Measurements from ENCODE around the gene TEX29.

The TEX29 gene

DNA sequence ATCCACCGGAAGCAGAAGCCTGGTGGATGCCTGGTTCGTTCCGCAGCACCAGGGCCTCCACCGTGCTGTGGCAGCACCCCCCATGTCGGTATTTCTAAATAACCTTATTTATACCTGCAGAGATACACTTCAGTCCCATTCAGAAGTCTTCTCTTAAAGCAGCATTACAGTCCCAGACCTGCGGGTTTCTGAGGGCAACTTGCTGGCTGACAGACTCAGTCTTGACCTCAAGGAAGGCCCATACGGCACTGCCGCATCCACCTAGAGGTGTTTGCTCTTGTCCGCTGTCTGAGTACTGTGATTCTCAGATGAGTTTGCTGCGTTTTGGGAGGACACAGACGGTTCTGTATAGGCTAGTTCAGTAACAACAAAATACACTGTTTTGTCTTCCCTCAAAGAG, 16.9 kb upstream of the TEX29 start:
- Mint-ChIP-seq H3K27ac (no peak overlapping the region), H3K4me3 (no peak overlapping the region), H3K9me3 (peaks cover 25% of the 10 kb centered on the region), H3K4me1 (ENCODE audit: low read depth) (no peaks in the 10 kb centered on the region), H3K27me3 (no peaks in the 10 kb centered on the region), H3K36me3 (ENCODE audit: low read depth) (peaks cover 92% of the 10 kb centered on the region)
- intact Hi-C loops (cut with micrococcal nuclease): no loop called here

DNA sequence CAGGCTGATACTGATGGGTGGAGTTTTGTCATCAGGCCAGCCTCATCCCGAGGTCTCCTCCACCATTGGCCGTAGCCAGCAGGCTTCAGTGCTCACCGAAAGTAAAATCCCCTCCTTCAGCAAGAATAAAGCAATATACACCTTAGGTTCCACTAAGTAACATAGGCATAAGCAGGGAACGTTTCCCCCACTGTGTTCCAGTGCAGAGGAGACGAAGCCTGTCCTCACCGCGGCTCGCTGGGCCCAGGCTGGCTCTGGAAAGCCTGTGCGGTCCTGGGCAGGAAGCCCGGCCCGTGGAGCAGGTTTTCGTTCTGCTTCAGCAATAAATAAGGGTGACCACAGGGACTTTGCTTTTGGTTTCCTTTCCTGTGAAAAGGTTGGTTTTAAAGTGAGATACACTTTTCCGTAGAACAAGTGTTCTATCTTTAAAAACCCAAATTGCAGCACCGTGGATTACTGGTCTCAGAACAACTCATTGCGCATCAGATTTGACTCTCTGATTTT, 16.3 kb upstream of the TEX29 start:
- no peak overlapping the region for H3K27ac Mint-ChIP-seq
- H3K36me3 Mint-ChIP-seq (ENCODE audit: low read depth): peaks cover 87% of the 10 kb centered on the region
- no peak overlapping the region for H3K4me3 Mint-ChIP-seq
- no peaks in the 10 kb centered on the region for H3K4me1 Mint-ChIP-seq (ENCODE audit: low read depth)
- H3K9me3 Mint-ChIP-seq: peaks cover 31% of the 10 kb centered on the region
- intact Hi-C loops (cut with micrococcal nuclease): no loop called here
- H3K27me3 Mint-ChIP-seq: no peaks in the 10 kb centered on the region

DNA sequence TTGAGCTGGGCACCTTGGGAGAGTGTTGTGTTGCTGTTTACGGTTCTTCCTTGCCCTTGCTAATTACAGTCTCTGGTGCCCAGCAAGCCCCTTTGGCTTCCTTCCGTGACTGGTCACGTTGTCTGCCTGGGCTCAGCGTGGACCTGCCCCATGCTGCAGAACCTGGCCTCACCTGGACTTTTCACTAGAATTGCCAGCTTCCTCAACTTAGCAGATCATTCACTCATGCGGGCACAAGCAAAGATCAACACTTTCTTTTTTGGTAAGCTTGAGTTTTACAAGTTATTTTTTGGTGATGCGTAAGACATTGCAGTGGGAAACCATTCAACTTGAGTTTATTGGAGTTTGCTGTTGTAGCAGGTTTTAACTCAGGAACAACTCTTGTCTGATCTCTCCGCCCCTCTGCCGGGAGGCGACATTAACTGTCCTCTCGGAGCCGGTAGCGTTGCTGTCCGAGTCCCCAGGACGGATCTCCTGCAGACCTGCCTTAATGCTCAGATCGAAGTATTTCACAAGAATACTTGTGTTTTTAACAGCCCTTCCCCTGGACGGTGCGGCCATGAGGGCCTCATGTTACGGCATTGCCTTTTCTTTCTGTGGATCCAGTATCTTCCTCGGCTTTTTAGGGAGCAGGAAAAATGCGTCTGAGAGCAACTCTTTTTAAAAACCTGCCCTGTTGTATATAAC, 15.7 kb upstream of the TEX29 start:
- H3K27ac Mint-ChIP-seq: no peak overlapping the region
- H3K4me1 Mint-ChIP-seq (ENCODE audit: low read depth): no peaks in the 10 kb centered on the region
- peaks cover 81% of the 10 kb centered on the region for H3K36me3 Mint-ChIP-seq (ENCODE audit: low read depth)
- no peak overlapping the region for H3K4me3 Mint-ChIP-seq
- intact Hi-C loops (cut with micrococcal nuclease): no loop called here
- no peaks in the 10 kb centered on the region for H3K27me3 Mint-ChIP-seq
- peaks cover 37% of the 10 kb centered on the region for H3K9me3 Mint-ChIP-seq

DNA sequence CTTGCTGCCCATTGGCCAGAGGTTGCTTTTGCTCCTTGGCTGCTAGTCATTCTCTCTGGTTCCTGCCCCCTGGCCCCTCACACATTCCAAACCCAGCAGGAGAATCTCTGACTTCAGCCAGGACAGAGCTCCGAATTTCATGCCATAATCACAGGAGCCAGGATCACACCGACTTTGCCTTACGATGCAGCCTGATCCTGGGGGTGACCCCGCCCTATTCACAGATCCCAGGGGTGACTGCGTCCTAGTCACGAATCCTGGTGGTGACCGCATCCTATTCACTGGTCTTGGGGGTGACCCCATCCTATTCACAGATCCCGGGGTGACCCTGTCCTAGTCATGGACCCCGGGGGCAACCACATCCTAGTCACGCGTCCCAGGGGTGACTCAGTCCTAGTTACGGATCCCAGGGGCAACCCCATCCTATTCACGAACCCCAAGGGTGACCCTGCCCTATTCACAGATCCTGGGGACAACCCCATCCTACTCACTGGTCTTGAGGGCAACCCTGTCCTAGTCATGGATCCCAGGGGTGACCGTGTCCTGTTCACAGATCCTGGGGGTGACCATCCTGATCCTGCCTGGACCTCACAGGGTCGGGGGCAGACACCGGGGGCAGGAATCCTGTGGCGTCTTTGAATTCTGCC, 7.4 kb upstream of the TEX29 start:
- Mint-ChIP-seq H3K4me3 (no peak overlapping the region), H3K4me1 (ENCODE audit: low read depth) (no peaks in the 10 kb centered on the region), H3K27me3 (no peaks in the 10 kb centered on the region), H3K9me3 (peaks cover 50% of the 10 kb centered on the region), H3K27ac (no peak overlapping the region), H3K36me3 (ENCODE audit: low read depth) (peaks cover 12% of the 10 kb centered on the region)
- intact Hi-C loops (cut with micrococcal nuclease): no loop called here

DNA sequence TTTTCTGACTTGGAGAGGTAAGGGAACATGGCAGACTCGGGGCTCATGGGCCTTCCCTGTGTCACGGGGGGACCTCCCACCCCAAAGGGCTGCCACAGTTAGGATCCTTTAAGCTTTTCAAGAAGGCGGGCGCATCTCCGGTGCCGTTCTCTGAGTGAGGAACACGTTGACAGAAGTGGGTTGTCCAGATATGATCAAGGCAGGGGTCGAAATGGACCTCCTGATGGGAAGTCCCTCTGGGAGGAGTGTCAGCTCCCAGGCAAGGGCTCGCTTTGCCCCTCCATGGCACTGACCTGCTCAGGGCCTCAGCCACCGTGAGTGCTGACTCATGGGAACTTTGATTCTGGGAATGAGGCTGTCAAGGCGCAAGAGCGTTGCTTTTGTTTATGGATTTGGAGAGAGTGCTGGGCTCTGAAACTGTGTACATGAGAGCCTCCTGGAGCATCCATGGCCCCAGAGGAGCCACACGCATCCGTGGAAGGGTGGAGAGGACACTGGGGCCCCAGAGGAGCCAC, 6.5 kb upstream of the TEX29 start:
- Mint-ChIP-seq H3K4me1 (ENCODE audit: low read depth) (no peaks in the 10 kb centered on the region), H3K9me3 (peaks cover 41% of the 10 kb centered on the region), H3K36me3 (ENCODE audit: low read depth) (peaks cover 8% of the 10 kb centered on the region), H3K27me3 (no peaks in the 10 kb centered on the region), H3K4me3 (no peak overlapping the region), H3K27ac (no peak overlapping the region)
- intact Hi-C loops (cut with micrococcal nuclease): no loop called here

DNA sequence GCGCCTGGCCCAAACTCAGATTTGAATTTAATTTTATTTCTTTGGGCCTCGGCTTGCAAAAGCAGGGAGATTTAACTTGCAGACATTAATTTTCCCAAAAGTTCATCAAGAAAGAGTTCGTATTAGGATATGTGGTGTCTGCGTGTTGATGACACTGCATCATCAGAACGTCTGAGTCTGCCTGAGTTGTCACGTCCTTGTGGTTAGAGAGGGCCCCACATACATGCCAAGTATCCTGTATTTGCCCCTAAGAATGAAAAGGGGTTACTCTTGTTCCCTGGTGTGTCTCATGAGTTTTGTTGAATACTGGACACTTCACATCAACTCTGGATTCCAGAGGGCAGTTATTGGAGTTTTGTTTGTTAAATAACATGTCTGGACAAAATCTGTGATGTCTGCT, 5.6 kb upstream of the TEX29 start:
- intact Hi-C loops (cut with micrococcal nuclease): no loop called here
- Mint-ChIP-seq H3K4me1 (ENCODE audit: low read depth) (no peaks in the 10 kb centered on the region), H3K4me3 (no peak overlapping the region), H3K27ac (no peak overlapping the region), H3K27me3 (no peaks in the 10 kb centered on the region), H3K36me3 (ENCODE audit: low read depth) (peaks cover 8% of the 10 kb centered on the region), H3K9me3 (peaks cover 33% of the 10 kb centered on the region)

DNA sequence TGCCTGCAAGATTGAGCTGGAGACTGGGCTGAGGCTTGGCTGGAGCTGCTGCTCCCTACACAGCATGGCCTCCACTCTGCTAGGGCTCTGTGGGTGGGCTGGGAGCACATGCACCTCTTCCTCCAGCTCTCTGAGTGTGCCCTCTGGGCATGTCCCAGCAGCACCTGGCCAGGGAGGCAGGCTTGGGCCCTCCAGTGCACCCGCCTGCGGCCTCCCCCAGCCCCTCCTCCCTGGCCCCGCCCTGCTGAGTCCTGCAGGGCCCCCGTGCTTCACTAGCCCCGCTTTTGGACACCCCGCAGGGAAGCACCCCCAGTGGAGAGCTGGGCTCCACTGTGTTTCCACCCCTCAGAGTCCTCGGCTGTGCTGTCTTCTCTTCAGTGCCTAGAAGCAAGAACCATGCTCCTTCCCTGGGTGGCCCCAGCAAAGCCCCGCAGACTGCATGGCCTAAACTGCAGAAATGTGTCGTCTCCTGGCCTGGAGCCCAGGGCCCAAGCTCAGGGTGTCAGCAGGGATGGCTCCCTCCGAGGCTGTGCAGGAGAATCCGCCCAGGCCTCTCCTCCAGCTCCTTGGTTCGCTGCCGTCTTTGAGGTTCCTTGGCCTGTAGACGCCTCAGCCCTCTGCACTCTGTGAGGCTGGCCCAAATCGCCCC, 5.0 kb upstream of the TEX29 start:
- no peaks in the 10 kb centered on the region for H3K27me3 Mint-ChIP-seq
- no peak overlapping the region for H3K27ac Mint-ChIP-seq
- no peak overlapping the region for H3K4me3 Mint-ChIP-seq
- peaks cover 26% of the 10 kb centered on the region for H3K9me3 Mint-ChIP-seq
- no peaks in the 10 kb centered on the region for H3K4me1 Mint-ChIP-seq (ENCODE audit: low read depth)
- intact Hi-C loops (cut with micrococcal nuclease): no loop called here
- peaks cover 8% of the 10 kb centered on the region for H3K36me3 Mint-ChIP-seq (ENCODE audit: low read depth)

DNA sequence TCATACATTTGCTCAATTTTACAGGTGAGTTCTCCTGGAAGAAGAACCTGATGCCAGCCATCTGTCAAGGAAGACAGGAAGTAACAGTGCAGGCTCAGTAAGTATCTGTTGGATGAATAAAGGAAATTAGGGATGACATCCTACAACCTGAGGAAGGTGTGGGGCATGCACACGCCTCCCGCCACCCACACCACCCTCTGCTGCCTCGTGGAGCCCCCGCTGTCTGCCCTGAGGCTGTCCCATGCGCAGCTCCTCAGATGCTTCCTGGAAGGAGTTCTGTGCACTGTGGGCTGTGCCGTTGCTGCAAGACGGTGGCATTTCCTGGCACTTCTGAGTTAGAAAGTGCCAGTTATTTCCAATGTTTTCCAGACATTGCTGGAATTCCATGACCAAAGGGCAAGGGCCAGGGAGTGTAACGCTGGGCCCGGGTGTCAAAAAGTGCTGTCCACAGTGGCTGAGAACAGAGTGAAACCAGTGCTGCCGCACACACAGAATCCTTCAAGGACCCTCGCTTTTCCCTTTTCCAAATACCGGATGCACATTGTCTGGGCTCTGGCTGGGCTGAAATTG, 4.2 kb upstream of the TEX29 start:
- Mint-ChIP-seq H3K4me1 (ENCODE audit: low read depth) (no peaks in the 10 kb centered on the region), H3K9me3 (peaks cover 19% of the 10 kb centered on the region), H3K36me3 (ENCODE audit: low read depth) (peaks cover 3% of the 10 kb centered on the region), H3K4me3 (no peak overlapping the region), H3K27me3 (no peaks in the 10 kb centered on the region), H3K27ac (no peak overlapping the region)
- intact Hi-C loops (cut with micrococcal nuclease): no loop called here

DNA sequence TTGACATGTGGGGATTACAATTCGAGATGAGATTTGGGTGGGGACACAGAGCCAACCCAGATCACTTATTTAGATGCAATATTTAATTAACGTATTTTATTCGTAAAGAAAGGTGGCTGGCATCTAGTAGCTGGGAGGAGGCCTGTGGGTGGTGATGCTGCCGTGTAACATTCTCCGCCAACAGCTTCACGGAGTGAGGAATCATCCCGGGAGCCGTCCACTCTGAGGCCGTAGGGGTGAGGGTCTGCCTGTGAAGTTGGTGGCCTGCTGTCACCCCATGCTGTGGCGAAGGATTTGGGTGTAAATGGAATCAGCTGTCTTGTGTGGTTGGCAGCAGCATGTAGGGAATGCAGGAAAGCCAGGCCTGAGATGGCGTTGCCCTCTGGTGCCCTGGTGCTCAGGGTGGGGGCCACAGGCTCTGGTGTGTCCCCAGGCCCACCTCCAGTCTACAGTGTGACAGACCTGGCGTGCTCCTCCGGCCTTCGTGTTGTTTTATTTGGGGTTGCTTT, 3.3 kb upstream of the TEX29 start:
- H3K4me1 Mint-ChIP-seq (ENCODE audit: low read depth): no peaks in the 10 kb centered on the region
- H3K4me3 Mint-ChIP-seq: no peak overlapping the region
- no peaks in the 10 kb centered on the region for H3K27me3 Mint-ChIP-seq
- H3K27ac Mint-ChIP-seq: no peak overlapping the region
- intact Hi-C loops (cut with micrococcal nuclease): no loop called here
- peaks cover 10% of the 10 kb centered on the region for H3K9me3 Mint-ChIP-seq
- H3K36me3 Mint-ChIP-seq (ENCODE audit: low read depth): no peaks in the 10 kb centered on the region

DNA sequence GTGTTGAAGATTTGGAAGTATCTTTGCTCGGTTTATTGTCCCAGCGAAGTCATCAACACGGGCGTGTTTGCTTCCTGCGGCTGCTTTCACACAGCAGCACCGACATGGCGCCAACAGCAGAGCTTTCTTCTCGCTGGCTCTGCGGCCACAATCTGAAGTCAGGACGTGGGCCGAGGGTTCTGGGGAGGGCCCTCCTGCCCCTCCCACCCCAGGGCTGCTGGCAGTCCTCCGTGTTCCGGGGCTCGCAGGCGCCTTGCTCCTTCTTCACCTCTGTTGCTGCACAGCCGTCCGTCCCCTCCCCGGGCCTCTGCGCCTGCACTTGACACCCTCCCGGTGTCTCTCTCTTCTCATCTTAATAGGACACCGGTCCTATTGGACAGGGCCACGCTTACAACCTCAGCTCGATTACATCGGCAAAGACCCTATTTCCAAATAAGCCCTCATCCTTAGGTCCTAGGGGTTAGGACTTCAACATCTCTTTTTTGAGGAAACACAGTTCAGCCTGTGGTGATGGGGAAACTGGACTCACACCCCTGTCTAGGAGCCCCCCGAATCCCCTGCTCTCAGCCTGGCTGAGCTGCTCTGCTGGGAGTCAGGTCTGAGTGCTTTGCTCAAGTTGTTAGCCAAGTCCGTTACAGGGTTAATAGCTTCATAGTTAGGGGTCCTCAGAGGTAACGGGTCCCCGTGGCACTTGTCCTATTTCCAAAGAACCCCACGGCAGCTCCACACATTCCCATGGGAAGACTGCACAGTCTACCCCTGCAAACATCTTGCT, 2.7 kb upstream of the TEX29 start:
- H3K27ac Mint-ChIP-seq: no peak overlapping the region
- no peak overlapping the region for H3K4me3 Mint-ChIP-seq
- H3K36me3 Mint-ChIP-seq (ENCODE audit: low read depth): no peaks in the 10 kb centered on the region
- H3K9me3 Mint-ChIP-seq: peaks cover 3% of the 10 kb centered on the region
- H3K27me3 Mint-ChIP-seq: no peaks in the 10 kb centered on the region
- no peaks in the 10 kb centered on the region for H3K4me1 Mint-ChIP-seq (ENCODE audit: low read depth)
- intact Hi-C loops (cut with micrococcal nuclease): no loop called here

DNA sequence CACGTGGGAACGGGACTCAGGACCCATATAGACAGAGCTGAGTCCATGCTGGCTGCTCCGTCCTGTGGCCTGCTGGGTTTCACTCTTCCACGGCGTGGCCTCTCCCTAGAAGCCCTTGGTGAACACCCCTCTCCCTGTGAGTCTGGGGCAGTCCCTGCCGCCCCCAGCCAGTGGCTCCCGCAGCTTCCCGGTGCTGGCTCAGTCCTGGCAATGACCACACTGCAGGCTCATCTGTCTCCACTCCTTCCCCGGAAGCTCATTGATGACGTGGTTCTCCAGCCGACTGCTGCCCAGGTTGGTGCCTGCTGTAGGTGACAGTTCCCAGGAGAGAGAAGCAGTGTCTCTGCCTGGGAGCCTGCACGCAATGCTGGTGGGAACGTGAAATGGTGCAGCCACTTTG, 2.1 kb upstream of the TEX29 start:
- H3K36me3 Mint-ChIP-seq (ENCODE audit: low read depth): no peaks in the 10 kb centered on the region
- H3K27ac Mint-ChIP-seq: no peak overlapping the region
- H3K9me3 Mint-ChIP-seq: no peaks in the 10 kb centered on the region
- no peaks in the 10 kb centered on the region for H3K4me1 Mint-ChIP-seq (ENCODE audit: low read depth)
- intact Hi-C loops (cut with micrococcal nuclease): no loop called here
- no peak overlapping the region for H3K4me3 Mint-ChIP-seq
- no peaks in the 10 kb centered on the region for H3K27me3 Mint-ChIP-seq

DNA sequence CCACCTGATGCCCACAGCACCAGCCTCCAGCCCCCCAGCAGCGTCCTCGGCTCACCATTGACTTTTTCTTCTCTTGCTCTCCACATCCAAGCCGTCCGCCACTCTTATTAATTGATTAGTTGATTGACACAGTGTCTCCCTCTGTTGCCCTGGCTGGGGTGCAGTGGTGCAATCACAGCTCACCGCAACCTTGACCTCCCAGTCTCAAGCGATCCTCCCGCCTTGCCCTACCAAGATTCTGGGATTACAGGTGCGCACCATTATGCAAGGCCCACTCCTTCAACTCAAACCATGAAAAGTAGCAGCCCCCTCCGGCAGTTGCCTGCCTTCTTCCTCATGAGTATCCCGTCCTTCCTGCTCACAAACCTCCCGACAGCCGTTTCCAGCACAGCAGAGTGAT, 921 bp upstream of the TEX29 start:
- H3K27me3 Mint-ChIP-seq: no peaks in the 10 kb centered on the region
- no peak overlapping the region for H3K4me3 Mint-ChIP-seq
- no peaks in the 10 kb centered on the region for H3K9me3 Mint-ChIP-seq
- no peak overlapping the region for H3K27ac Mint-ChIP-seq
- no peaks in the 10 kb centered on the region for H3K36me3 Mint-ChIP-seq (ENCODE audit: low read depth)
- no peaks in the 10 kb centered on the region for H3K4me1 Mint-ChIP-seq (ENCODE audit: low read depth)
- intact Hi-C loops (cut with micrococcal nuclease): no loop called here

DNA sequence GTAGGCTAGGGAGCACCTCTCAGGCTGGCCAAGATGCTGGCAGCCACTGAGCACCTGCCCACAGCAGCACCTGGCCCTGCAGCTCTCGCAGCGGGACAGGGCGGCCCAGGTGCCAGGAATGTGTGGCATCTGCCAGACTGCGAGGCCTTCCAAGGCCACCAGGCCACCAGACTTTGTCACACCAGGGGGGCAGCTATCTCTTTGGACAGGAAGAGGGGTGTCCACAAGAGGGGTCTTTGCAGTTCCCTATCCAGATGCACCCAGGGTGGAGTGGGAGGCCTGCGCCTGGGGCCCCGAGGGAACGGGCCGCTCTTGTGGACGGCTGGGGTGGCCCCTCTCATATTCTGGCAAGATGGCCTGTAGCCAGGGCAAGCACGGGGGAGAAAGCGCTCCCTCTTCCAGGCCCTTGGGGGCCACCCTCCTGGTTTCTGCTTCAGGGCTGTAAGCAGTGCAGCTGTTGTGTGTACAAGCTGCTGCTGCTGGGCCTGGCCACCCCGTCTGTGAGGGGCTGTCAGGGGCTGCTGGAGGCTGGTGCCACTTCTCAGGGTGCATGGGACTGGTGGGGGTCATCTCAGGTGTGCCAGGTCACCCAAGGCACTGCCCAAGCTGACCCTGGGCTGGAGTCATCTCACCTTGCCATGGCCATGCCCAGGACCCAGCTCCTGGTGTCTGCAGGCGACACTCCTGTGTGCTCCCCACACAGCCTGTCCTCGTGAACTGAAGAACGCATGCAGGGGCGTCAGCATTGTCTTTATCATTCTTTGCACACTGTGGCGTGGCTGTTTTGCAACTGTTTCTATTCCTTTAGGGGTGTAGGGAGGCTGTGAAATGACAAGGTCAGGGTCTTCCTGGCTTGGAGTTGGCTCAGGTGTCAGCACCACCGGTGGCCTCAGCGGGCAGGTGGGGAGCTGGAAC, 1.8 kb downstream of the TEX29 start:
- intact Hi-C loops (cut with micrococcal nuclease): no loop called here

More for the DNA sequence above, 1.8 kb downstream of the TEX29 start:
- Mint-ChIP-seq H3K4me3 (no peak overlapping the region), H3K27me3 (no peaks in the 10 kb centered on the region), H3K9me3 (no peaks in the 10 kb centered on the region), H3K36me3 (ENCODE audit: low read depth) (no peaks in the 10 kb centered on the region), H3K4me1 (ENCODE audit: low read depth) (no peaks in the 10 kb centered on the region), H3K27ac (no peak overlapping the region)

All from dendritic cell treated with granulocyte-macrophage colony-stimulating factor and Interleukin-4, amounts not matched to agents 40 ng/mL and 50 ng/mL, for 4 days (primary cell).